GM21360 (cell line): ENCODE data around the gene RPH3AL.
"Not testable (repeated sequence)": the region's sequence is repeated elsewhere in the genome, so short reads cannot be mapped to it uniquely, and the experiment has no call there.

ENCODE experiments used
- ATAC-seq: cut with Tn5 transposase; IDR thresholded peaks from one replicate; pipeline ENCODE4 v1.9.1; 2021; ENCODE audit warnings: mild to moderate bottlenecking, moderate library complexity; ENCODE audit not compliant: unreplicated experiment

Gene RPH3AL

GRCh38 chr17:245611-246010 lies 107.0 kb downstream of the RPH3AL start:
- ATAC-seq = no peak

- ATAC-seq = no peak
Observed at GRCh38 chr17:245020-245419, 107.6 kb downstream of the RPH3AL start.

GRCh38 chr17:243924-244323 lies 108.7 kb downstream of the RPH3AL start:
- not testable (repeated sequence) for ATAC-seq

- no peak for ATAC-seq
Observed at GRCh38 chr17:238964-239259, 113.7 kb downstream of the RPH3AL start.

GRCh38 chr17:238071-238963 lies 114.3 kb downstream of the RPH3AL start:
- ATAC-seq = no peak

- ATAC-seq = no peak
Observed at GRCh38 chr17:237406-237955, 115.1 kb downstream of the RPH3AL start.

GRCh38 chr17:236641-237405 lies 115.8 kb downstream of the RPH3AL start:
- ATAC-seq = no peak

GRCh38 chr17:235831-236640 lies 116.6 kb downstream of the RPH3AL start:
- ATAC-seq = no peak

GRCh38 chr17:234994-235830 lies 117.4 kb downstream of the RPH3AL start:
- not testable (repeated sequence) for ATAC-seq

- not testable (repeated sequence) for ATAC-seq
Observed at GRCh38 chr17:234163-234993, 118.2 kb downstream of the RPH3AL start.

GRCh38 chr17:233473-233941 lies 119.1 kb downstream of the RPH3AL start:
- ATAC-seq = no peak

GRCh38 chr17:231966-232807 lies 120.4 kb downstream of the RPH3AL start:
- ATAC-seq = no peak

- ATAC-seq = no peak
Observed at GRCh38 chr17:231191-231965, 121.2 kb downstream of the RPH3AL start.

GRCh38 chr17:230395-230770 lies 122.2 kb downstream of the RPH3AL start:
- ATAC-seq = no peak

- no peak for ATAC-seq
Observed at GRCh38 chr17:229709-230394, 122.8 kb downstream of the RPH3AL start.

GRCh38 chr17:228951-229708 lies 123.5 kb downstream of the RPH3AL start:
- no peak for ATAC-seq
